HFF-Myc (cell line): ENCODE measurements around the gene ABCA13.
A peak's percentile ranks its signal among the peaks of the same experiment; 100 is the strongest.

Experiments
- DNase-seq: peaks from one replicate; pipeline ENCODE4 v3.0.0-alpha.2; 2011; ENCODE audit warnings: low read depth; ENCODE audit errors: extremely low read depth
- H3K4me3 ChIP-seq: replicated peaks from 2 replicates; pipeline ENCODE4 v1.5.1; 2011; ENCODE audit warnings: low read depth, mild to moderate bottlenecking, control low read depth, low read length
- CTCF ChIP-seq: IDR thresholded peaks from 2 replicates; pipeline ENCODE4 v1.5.1; 2012; ENCODE audit warnings: mild to moderate bottlenecking, low read depth, low read length, control low read depth; ENCODE audit errors: missing control alignments

ABCA13 gene

GRCh38 chr7:48316768-48317167 lies 145.5 kb downstream of the ABCA13 start:
- no peak for TF ChIP-seq CTCF
- no peak overlapping the region for H3K4me3 ChIP-seq
- no peak for DNase-seq

GRCh38 chr7:48317360-48317759 lies 146.1 kb downstream of the ABCA13 start:
- no peak overlapping the region for H3K4me3 ChIP-seq
- no peak for TF ChIP-seq CTCF
- no peak for DNase-seq

GRCh38 chr7:48321319-48322010 lies 150.2 kb downstream of the ABCA13 start:
- DNase-seq = no peak
- no peak overlapping the region for H3K4me3 ChIP-seq
- no peak for TF ChIP-seq CTCF

- no peak overlapping the region for H3K4me3 ChIP-seq
- peak; percentile 1 for DNase-seq
- peak; percentile 56 for TF ChIP-seq CTCF
Measured at GRCh38 chr7:48337012-48337621, 165.9 kb downstream of the ABCA13 start.

- no peak for TF ChIP-seq CTCF
- no peak overlapping the region for H3K4me3 ChIP-seq
- DNase-seq = no peak
Measured at GRCh38 chr7:48337781-48338180, 166.5 kb downstream of the ABCA13 start.

GRCh38 chr7:48347230-48347825 lies 176.1 kb downstream of the ABCA13 start:
- DNase-seq = no peak
- TF ChIP-seq CTCF = no peak
- no peak overlapping the region for H3K4me3 ChIP-seq

- no peak overlapping the region for H3K4me3 ChIP-seq
- TF ChIP-seq CTCF = no peak
- no peak for DNase-seq
Measured at GRCh38 chr7:48350515-48350914, 179.3 kb downstream of the ABCA13 start.
